Stimulated activated CD8-positive, alpha-beta memory T cell treated with anti-CD3 and anti-CD28 coated beads, Interleukin-12 subunit alpha, Interleukin-12 subunit beta, amount 100 ng/mL, for 4 hours (primary cell): ENCODE measurements around the gene RBM48.
"Not testable (repeated sequence)": the region's sequence is repeated elsewhere in the genome, so short reads cannot be mapped to it uniquely, and the experiment has no call there.

Source experiments
- DNase-seq: peaks from one replicate; pipeline ENCODE4 v3.0.0-alpha.2; 2020; ENCODE audit warnings: low read depth

Gene RBM48

DNA sequence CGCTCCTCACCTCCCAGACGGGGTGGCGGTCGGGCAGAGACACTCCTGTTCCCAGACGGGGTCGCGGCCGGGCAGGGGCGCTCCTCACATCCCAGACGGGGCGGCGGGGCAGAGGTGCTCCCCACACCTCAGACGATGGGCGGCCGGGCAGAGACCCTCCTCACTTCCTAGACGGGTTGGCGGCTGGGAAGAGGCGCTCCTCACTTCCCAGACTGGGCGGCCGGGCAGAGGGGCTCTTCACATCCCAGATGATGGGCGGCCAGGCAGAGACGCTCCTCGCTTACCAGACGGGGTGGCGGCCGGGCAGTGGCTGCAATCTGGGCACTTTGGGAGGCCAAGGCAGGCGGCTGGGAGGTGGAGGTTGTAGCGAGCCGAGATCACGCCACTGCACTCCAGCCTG lies 16.5 kb downstream of the RBM48 start:
- not testable (repeated sequence) for DNase-seq

DNA sequence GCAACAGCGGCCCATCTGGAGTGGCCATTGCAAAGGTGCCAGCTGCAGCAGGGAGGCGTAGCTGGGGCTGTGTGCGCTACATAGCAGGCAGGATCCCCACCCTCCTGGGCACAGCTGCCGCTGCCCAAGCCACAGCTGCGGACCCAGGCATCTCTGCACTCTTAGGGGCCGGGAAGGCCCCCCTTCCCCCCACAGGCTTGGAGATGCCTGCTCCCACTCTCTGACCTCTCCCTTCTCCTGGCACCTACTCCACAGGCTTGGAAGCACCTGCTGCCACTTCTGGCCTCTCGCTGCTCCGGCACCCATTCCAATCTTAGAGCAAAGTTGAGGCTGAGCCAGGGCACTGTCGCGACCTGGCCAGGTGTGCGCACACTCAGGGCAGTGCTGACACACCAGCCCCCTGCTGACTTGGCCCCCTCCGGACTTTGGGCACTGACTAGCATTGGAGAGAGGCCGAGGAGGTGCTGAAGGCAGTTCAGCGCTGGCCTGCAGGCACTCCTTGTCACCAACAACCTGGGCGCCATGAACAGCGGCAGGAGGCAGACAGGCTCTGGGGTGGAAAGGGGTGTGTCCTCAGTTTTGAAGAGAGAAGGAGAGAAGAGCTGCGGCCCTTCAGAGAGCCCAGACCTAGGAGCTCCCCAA lies 18.4 kb downstream of the RBM48 start:
- DNase-seq = no peak

DNA sequence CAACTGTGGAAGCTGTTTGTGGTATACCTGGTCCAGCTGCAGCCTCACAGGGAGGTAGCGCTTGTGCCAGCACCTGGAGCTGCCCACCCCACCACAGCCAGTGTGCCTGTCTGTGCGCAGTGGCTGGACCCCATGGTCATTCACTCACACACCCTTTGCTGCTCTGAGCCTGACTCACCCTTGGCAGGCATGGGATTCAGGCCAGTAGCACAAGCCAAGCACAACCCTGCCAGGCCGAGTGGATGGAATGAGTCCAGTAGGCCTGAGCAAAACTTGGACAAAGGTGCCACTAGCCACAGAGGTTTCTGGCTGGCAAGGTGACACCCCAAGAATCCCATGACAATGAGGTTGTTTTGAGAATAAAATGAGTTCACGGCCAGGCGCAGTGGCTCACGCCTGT lies 19.0 kb downstream of the RBM48 start:
- DNase-seq = no peak

DNA sequence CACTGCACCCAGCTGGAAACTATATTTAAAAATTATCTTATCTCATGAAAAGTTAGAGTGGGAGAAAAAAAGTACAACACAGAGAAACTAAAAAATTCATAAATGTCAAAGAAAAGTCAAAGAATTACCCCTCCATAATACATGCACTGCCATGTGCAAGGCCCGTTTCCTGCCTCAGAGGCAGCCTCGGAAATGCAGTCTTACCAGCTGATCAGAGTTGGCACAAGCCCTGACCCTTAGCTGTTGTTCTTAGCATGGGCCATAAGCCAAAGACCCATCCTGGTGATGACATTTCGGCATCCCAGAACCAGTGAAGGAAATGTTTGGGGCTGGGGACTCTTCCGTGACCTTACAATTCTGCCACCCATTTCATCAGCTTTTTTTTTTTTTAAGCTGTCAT lies 21.6 kb downstream of the RBM48 start:
- DNase-seq = no peak

DNA sequence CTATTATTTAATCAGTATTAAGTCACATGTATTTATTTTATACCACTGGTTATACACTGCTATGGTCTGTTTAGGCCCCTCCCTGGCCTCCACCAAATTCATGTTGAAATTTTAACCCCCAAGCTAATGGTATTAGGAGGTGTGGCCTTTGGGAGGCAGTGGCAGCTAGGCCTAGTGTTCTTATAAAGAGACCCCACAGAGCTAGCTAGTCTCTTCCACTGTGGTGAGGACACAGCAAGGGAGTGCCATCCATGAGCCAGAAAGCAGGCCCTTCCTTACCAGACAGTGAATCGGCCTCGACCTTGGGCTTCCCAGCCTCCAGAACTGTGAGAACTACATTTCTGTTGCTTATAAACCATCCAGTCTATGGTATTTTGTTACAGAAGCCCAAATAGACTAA lies 28.7 kb downstream of the RBM48 start:
- DNase-seq = no peak

DNA sequence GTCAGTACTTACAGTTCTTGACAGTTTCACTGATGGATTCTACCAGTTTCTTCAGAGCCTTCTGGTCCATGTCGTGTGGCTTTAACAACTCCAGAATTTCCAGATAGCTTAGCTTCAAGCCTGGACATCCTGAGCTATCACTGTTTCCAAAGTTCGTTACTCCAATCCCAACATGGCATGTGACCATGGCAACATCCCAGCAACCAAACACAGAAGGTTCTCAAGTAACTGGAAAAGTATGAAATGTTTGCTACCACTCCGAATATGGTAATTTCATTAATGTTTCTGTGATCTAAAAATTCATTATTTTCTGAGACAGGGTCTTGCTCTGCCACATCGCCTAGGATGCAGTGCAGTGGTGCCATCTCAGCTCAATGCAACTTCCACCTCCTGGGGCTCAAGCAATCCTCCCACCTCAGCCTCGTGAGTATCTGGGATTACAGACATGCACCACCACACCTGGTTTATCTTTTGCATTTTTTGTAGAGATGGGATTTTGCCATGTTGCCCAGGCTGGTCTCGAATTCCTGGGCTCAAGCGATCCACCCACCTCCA lies 29.3 kb downstream of the RBM48 start:
- no peak for DNase-seq

DNA sequence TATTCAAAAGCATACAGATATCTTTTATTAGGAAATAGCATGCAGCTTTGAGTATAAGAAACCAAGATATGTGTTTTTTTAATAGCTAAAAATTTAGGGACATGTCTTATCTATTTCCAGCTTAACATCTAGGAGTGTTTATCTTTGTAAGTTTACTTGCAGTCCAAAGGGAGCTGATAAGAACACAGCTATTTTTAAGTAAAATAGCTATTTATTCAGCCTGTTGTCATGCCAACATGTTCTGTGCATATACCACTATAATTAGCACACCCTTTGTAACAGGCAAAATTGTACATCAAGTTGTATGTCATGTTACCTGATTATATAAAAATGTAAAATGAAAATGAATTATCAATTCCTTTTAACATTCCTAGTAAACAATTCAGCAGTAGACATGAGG lies 32.0 kb downstream of the RBM48 start:
- DNase-seq = no peak

DNA sequence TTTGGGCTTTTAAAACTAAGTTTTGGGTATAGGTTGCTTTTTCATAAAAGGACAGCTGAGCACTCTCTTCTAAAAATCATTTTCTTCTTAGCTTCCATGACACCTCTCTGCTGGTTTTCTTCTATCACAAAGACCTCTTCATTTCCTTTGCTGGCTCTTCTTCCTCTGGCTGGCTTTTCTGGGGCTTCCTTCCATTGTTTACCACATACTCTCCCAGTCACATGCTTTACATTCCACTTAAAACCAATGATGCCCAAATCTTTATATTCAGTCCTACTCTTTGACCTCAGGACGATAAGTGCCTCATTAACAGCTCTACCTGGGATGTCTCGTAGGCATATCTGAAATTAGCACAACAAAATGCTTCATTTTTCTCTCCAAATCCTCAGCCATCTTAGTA lies 34.8 kb downstream of the RBM48 start:
- no peak for DNase-seq

DNA sequence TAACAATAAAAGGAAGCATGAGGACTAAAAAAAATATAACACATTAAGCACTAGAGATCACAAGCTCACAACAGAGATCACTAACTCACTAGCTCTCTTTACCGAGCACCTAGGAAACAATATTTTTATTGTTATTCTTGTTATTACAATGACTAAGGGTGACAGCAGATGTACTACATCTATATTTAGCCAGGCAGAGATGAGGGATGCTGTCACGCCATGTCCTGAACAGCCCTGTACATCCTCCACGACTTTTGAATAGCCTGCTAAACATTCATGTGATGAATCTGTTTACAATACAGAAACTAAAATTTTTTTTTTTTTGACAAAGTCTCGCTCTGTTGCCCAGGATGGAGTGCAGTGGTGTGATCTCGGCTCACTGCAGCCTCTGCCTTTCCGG lies 38.9 kb downstream of the RBM48 start:
- DNase-seq = no peak

DNA sequence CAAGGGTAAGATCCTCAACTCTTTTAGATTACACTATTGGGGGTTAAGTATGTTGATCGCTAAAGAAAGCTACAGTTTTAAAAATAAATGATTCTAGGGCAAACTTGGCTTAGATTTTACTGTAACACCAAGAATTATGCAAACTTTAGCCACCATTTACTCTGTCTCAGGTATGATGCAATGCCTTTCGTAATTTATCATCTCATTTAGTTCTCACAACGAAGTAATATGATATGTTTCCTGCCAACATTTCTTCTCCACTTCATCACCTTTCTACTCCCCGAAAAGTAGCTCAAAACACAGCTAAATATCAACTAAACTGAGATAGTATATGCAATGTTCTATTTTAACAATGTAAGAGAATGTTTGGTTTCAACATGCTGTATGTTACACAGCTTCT lies 40.5 kb downstream of the RBM48 start:
- no peak for DNase-seq

DNA sequence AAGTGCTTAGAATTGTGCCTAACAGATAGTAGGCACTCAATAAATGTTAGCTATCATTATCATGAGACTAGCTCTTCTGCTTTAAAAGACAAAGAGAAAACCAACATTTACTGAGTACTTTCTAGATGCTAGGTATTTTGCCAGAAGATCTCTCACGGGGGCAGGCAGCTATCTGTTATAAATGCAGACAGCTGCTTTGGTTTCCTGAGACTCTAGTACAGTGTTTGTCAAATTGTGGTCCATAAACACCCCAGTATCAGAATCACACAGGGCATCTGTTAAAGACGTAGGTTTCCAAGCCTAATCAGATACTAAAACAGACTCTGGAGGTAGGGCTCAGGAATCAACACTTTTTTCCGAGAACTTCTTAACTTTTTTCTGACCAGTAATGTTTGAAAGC lies 47.7 kb downstream of the RBM48 start:
- DNase-seq = no peak

DNA sequence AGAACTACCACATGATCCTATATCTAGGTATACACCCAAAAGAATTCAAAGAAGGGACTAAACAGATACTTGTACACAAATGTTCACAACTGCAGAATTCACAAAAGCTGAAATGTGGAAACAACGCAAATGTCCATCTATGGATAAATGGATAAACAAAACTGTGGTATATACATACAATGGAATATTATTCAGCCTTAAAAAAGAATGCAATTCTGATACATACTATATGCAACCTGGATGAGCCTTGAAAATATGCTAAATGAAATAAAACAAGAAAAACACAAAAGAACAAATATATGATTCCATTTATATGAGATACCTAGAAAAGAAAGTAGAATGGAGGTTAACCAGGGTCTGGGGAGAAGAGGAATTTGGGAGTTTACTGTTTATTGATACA lies 54.4 kb downstream of the RBM48 start:
- no peak for DNase-seq

DNA sequence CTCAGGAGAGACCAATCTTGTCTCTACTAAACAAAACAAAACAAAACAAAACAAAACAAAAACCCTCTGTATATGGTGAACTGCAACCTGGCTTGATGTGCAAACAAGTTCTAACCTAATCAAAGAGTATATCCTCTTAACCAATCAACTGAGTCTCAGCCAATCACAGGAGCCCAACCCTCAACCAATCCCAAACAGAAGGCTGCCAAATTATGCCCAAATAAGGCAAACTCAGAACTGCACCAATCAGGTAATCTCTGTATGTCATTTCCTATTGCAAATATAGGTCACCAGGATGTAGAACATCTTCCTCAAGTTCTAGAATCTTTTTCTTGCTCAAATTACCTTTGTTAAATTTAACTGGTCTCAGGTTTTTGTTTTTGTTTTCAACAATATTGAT lies 56.4 kb downstream of the RBM48 start:
- DNase-seq = no peak

DNA sequence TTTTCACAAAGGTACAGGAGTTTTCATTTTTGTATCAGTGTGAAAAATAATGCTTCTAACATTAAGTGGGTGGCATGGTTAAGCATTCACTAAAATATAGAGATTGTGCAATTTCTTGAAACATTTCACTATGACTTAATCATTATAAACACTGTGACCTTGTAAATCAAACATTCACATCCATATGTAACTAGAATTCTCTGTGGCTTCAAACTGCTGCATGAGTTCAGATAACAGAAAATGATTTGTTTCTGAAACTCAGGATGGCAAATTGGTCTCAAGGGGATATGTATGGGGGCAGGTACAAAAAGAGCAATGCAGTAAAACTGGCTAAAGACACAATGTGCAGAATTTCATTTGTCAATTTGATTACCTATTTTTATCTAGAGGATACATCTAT lies 57.8 kb downstream of the RBM48 start:
- no peak for DNase-seq

DNA sequence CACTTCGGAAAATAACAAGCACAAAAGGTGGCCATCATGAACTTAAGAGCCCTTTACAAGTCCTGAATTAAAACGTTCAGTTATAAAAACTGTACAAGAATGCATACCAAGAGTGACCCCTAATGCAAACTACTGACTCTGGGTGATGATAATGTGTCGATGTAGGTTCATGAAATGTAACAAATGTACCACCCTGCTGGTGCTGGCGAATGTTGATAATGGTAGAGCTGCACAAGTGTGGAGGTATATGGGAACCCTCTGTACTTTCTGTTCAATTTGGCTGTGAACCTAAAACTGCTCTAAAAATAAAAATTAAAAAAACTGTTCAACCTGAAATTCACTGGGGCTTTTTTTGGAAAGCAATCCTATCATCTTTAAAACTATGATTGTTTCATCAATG lies 58.2 kb downstream of the RBM48 start:
- DNase-seq = no peak
